ENCODE measurements around the gene CXCR3. TPM values are rescaled to one million over a fixed set of nuclear protein-coding genes. Genes with fewer than 3 reads are reported as not detected.

Gene CXCR3
- polyA plus RNA-seq, 1 donor (not counting 4 experiments of a cell fraction or from before 2014, with no cell fraction given) = not detected

DNA sequence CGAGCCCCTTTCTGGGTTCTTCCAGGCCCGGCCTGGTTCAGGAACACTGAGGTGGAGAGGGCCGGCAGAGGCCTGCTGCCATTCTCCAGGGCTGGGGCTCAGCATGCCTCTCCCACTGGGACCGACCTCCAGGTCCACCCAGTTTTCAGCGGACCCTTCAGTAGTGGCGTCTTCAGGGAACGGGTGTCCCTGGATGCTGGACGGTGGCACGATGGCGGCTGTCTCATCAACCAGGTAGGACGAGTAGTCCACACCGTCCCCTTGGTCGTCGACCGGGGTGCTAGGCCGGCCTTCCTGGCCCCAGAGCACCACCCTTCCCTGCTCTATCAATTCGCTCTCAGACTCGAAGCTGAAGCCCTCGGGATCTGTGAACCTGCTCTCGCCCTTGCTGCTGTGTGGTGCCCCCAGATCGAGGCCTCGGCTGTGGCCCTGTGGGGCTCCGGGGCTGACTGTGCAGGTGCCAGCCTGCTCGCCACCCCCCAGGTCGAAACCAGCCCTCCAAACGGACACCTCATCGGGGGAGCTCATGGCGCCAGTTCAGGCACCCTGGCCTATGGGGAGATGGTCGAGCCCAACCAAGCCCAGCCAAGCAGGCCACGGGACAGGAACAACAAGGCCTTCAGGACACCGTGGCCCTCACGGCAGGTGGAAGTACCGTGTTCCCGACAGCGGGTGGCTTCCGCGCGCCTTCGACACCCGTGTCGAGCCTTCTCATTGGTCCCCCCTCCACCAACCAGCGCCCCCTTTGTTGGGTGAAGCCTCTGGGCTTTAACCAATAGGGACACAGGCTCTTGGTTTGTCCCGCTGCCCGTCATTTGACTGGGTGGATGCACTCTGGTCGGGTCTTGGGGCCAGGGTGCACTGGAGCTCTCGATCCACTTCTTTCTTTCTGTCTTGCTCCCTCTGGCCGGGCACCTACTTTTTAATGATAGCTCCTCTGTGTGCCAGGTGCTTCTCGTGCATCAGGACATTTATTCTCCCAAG, 48.2 kb upstream of the CXCR3 start:
- DNase-seq (ENCODE audit: low read depth, low spot score) (no peak), FAIRE-seq (no peak)
- no peaks in the 10 kb centered on the region for H3K27me3 ChIP-seq (ENCODE audit: control insufficient read depth, extremely low read depth, insufficient read depth, low read length)
- no peak overlapping the region for H3K4me2 ChIP-seq (ENCODE audit: control insufficient read depth, extremely low read depth, insufficient read depth, low read depth, low read length)
- dilution Hi-C loops (cut with MboI; ENCODE audit: extremely low pct_ligation_motif_present, low sequenced_read_pairs) = no loop called here
- no peaks in the 10 kb centered on the region for H3K9me3 ChIP-seq (ENCODE audit: control insufficient read depth, low read depth, low read length)
- TF ChIP-seq, protein P1, sequence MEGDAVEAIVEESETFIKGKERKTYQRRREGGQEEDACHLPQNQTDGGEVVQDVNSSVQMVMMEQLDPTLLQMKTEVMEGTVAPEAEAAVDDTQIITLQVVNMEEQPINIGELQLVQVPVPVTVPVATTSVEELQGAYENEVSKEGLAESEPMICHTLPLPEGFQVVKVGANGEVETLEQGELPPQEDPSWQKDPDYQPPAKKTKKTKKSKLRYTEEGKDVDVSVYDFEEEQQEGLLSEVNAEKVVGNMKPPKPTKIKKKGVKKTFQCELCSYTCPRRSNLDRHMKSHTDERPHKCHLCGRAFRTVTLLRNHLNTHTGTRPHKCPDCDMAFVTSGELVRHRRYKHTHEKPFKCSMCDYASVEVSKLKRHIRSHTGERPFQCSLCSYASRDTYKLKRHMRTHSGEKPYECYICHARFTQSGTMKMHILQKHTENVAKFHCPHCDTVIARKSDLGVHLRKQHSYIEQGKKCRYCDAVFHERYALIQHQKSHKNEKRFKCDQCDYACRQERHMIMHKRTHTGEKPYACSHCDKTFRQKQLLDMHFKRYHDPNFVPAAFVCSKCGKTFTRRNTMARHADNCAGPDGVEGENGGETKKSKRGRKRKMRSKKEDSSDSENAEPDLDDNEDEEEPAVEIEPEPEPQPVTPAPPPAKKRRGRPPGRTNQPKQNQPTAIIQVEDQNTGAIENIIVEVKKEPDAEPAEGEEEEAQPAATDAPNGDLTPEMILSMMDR (optimal IDR thresholded peaks at IDR 0.05 in 1 of 3, IDR thresholded peaks at IDR 0.05 in 1 of 3, conservative IDR thresholded peaks at IDR 0.05 in 1 of 3; ENCODE audit: extremely low read depth in 1 of 3, insufficient read depth in 2 of 3, low read length in 3 of 3) = no peak
- TF ChIP-seq EZH2 (IDR thresholded peaks at IDR 0.05; ENCODE audit: low read length) = no peak
- H3K79me2 ChIP-seq (ENCODE audit: control insufficient read depth, insufficient read depth, low read length) = no peaks in the 10 kb centered on the region
- no peak overlapping the region for H3K27ac ChIP-seq (ENCODE audit: control insufficient read depth, insufficient read depth, low read length)
- H4K20me1 ChIP-seq (ENCODE audit: control insufficient read depth, extremely low read depth, insufficient read depth, low read length) = no peaks in the 10 kb centered on the region
- peaks cover 20% of the 10 kb centered on the region for H3K4me1 ChIP-seq (ENCODE audit: control insufficient read depth, extremely low read depth, insufficient read depth, low read length)
- no peak overlapping the region for H3K4me3 ChIP-seq (ENCODE audit: control insufficient read depth in 2 of 3, extremely low read depth in 1 of 3, insufficient read depth in 2 of 3, low read depth in 1 of 3, low read length in 3 of 3)
- H3K36me3 ChIP-seq (ENCODE audit: control insufficient read depth in 2 of 2, extremely low read depth in 1 of 2, insufficient read depth in 2 of 2, low read length in 2 of 2) = no peaks in the 10 kb centered on the region
- no peak overlapping the region for H2AFZ ChIP-seq (ENCODE audit: control insufficient read depth, low read length)
- H3K9ac ChIP-seq (ENCODE audit: control insufficient read depth, extremely low read depth, insufficient read depth, low read length) = no peak overlapping the region
- H3K9me1 ChIP-seq (ENCODE audit: control insufficient read depth, extremely low read depth, insufficient read depth, low read length) = no peaks in the 10 kb centered on the region

DNA sequence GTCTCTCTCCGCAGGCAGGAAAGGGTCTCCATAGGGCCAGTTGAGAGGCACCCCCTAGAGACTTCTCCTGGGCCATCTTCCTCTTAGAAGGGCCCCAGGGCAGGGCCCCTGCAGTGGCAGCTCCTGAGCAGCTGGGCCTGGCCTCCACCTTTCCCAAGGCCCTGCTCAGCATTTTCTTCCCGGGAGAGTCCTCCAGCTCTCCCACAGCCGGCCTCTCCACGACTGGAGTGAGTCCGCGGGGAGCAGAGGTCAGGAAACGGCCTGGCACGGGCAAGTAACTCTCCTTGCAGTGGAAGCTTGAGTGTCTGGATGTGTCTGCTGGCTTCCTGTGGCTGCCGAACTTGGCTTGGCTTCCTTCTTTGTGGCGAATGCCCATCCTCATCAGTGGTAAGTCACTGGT, 47.4 kb upstream of the CXCR3 start:
- no peaks in the 10 kb centered on the region for H3K36me3 ChIP-seq (ENCODE audit: control insufficient read depth in 2 of 2, extremely low read depth in 1 of 2, insufficient read depth in 2 of 2, low read length in 2 of 2)
- H2AFZ ChIP-seq (ENCODE audit: control insufficient read depth, low read length) = no peak overlapping the region
- H3K4me2 ChIP-seq (ENCODE audit: control insufficient read depth, extremely low read depth, insufficient read depth, low read depth, low read length) = no peak overlapping the region
- DNase-seq (ENCODE audit: low read depth, low spot score) (no peak), FAIRE-seq (no peak)
- dilution Hi-C loops (cut with MboI; ENCODE audit: extremely low pct_ligation_motif_present, low sequenced_read_pairs) = no loop called here
- no peaks in the 10 kb centered on the region for H3K79me2 ChIP-seq (ENCODE audit: control insufficient read depth, insufficient read depth, low read length)
- peaks cover 5% of the 10 kb centered on the region for H4K20me1 ChIP-seq (ENCODE audit: control insufficient read depth, extremely low read depth, insufficient read depth, low read length)
- no peak overlapping the region for H3K27ac ChIP-seq (ENCODE audit: control insufficient read depth, insufficient read depth, low read length)
- no peak overlapping the region for H3K9ac ChIP-seq (ENCODE audit: control insufficient read depth, extremely low read depth, insufficient read depth, low read length)
- H3K9me1 ChIP-seq (ENCODE audit: control insufficient read depth, extremely low read depth, insufficient read depth, low read length) = no peaks in the 10 kb centered on the region
- TF ChIP-seq, protein P1 (optimal IDR thresholded peaks at IDR 0.05 in 1 of 3, IDR thresholded peaks at IDR 0.05 in 1 of 3, conservative IDR thresholded peaks at IDR 0.05 in 1 of 3; ENCODE audit: extremely low read depth in 1 of 3, insufficient read depth in 2 of 3, low read length in 3 of 3) = no peak
- TF ChIP-seq EZH2 (IDR thresholded peaks at IDR 0.05; ENCODE audit: low read length) = no peak
- no peaks in the 10 kb centered on the region for H3K9me3 ChIP-seq (ENCODE audit: control insufficient read depth, low read depth, low read length)
- H3K4me3 ChIP-seq (ENCODE audit: control insufficient read depth in 2 of 3, extremely low read depth in 1 of 3, insufficient read depth in 2 of 3, low read depth in 1 of 3, low read length in 3 of 3) = no peak overlapping the region
- no peaks in the 10 kb centered on the region for H3K27me3 ChIP-seq (ENCODE audit: control insufficient read depth, extremely low read depth, insufficient read depth, low read length)
- H3K4me1 ChIP-seq (ENCODE audit: control insufficient read depth, extremely low read depth, insufficient read depth, low read length) = peaks cover 19% of the 10 kb centered on the region

All from keratinocyte (primary cell).